ENCODE measurements around the gene USP12. TPM values are rescaled to one million over a fixed set of nuclear protein-coding genes. Genes with fewer than 3 reads are reported as not detected.
"Not testable (repeated sequence)": the region's sequence is repeated elsewhere in the genome, so short reads cannot be mapped to it uniquely, and the experiment has no call there.

USP12 gene
- polyA plus RNA-seq, 12 donors: 17.3 to 29.3 (median 25.5) TPM; not detected in 1

GRCh38 chr13:27192367-27192766 lies 20.8 kb upstream of the USP12 start:
- DNase-seq: not testable (repeated sequence)

- DNase-seq: no peak
Observed at GRCh38 chr13:27189192-27189591, 17.6 kb upstream of the USP12 start.

DNA sequence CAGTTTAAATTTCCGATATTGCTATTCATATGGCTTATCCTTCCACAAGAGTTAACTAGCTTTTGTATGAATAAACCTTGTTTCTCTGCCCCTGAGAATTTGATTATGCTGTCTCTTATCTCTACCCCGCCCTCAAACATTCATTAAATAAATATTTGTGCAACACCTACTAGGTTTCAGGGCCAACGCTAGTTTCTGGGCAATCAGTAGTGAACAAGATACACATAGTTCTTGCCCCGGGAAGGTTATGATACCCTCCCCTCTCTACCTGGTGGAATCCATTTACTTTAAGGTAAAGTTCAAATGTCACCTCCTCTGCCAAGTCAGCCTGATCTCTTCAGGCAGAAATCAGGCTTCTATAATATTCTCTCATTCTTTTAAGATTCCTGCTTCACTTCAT lies 16.6 kb upstream of the USP12 start:
- DNase-seq: no peak

DNA sequence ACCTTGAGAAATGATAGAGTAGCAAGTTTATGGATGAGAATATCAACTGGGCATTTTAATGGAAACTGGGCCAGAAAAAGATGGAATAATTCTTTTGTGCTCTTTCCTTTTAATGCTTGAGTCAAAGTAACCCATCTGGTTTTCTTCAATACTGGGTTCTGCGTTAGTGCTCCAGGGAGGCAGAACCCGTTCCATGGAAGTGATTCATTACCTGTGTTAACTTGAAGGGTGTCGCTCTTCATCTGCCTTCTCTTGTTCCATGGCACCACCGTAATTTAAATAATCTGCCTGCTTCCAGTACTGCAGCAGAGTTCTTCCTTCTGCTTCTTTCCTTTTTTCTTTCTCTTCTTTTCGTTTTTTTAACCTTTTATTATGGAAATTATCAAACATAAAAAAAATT lies 14.7 kb upstream of the USP12 start:
- DNase-seq: no peak

- DNase-seq: no peak
Observed at GRCh38 chr13:27183561-27184147, 12.0 kb upstream of the USP12 start.

GRCh38 chr13:27182844-27183497 lies 11.4 kb upstream of the USP12 start:
- DNase-seq: peak; percentile 47

DNA sequence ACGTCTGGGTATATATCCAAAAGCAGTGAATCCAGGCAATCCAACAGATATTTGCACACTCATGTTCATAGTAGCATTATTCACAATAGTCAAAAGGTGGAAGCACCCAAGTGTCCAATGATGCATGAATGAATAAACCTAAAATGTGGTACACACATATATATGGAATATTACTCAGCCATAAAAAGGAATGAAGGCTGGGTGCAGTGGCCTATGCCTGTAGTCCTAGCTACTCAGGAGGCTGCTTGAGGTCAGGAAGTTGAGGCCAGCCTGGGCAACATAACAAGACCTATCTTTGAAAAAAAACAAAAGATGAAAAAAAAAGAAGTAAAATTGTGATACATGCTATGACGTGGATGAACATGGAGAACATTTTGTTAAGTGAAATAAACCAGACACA lies 10.4 kb upstream of the USP12 start:
- DNase-seq: no peak

- DNase-seq: no peak
Observed at GRCh38 chr13:27177852-27178251, 6.2 kb upstream of the USP12 start.

- no peak for DNase-seq
Observed at GRCh38 chr13:27176470-27177410, 5.1 kb upstream of the USP12 start.

- DNase-seq: no peak
Observed at GRCh38 chr13:27174766-27175455, 3.3 kb upstream of the USP12 start.

DNA sequence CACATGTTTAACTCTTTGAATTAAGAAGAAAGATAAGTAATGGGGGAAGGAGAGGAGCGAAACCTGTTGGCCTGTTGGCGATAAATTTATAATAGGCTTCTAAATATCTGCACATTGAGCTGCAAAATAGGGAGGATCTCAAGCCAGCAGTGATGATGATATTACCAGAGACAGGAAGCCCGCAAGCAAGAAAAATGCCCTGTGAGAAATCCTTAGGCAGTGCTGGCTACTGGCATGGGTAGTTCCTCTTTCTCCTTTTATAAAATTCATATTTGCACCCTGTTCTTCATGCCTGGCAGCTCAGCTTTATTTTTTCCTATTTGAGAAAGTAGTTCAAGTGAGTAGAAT lies 858 bp upstream of the USP12 start:
- DNase-seq: no peak

DNA sequence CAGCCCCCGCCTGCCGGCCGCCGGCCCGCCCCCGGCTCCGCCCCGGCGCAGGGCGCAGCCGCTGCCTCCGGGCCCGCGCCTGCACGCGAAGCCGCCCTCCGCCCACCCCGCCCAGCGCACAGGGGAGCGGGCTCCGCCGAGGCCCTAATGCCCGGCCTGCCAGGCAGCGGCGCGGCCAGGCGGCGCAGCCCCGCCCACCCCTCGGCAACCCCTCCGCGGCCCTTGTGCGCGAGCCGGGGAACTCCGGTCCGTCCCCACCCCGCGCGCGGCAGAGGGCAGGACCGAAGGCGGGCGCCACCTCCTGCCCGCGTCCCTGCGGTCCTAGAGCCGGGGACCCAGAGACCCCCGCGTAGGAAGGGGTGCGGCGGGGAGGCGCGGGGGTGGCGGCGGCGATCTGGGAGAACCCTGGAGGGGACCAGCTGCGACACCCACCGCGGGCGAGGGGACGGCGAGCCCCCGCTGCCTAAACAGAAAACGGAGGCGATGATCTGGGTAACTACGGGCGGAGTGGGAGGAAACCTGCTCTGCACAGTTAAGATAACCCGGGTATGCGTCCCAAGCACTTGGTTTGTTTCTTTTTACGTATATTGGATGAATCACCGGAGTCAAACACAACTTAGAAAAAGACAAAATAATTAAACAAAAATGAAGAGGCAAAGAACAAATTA lies 350 bp upstream of the USP12 start:
- peak; percentile 80 for DNase-seq

GRCh38 chr13:27170516-27171243 lies 931 bp downstream of the USP12 start:
- DNase-seq: peak; percentile 57

DNA sequence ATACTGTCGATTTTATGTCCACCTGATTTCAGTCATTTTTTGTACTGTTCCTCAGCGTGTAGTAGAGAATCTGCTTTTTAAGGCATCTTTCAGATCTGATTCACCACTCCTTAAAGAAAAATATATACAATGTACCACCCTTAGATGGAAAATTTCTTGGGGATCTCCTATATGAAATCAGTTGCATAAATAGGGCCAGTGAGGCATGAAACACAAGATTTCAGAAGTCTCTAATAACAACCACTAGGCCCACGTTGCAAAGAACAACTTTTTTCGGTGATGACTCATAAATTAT lies 1.4 kb downstream of the USP12 start:
- DNase-seq: no peak

GRCh38 chr13:27168906-27169657 lies 2.5 kb downstream of the USP12 start:
- no peak for DNase-seq

DNA sequence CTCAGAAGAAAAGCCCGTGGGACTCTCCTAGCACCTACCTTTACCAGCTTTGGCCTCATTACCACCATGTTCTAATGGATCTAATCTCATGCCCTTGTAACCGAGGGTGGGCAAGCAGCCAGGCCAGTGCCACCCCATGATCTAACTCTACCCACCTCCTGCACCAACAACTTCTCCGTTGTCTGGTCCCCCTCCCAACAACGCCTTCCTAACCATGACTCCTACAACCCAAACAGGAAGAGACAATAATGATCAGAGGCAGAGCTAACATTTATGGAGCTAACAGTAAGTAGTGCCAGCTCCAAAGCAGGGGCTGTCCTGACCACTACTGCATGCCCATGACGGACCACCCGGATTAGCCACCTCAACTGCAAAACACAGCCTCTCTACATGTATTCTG lies 3.5 kb downstream of the USP12 start:
- DNase-seq: no peak

- DNase-seq: no peak
Observed at GRCh38 chr13:27166313-27166712, 5.3 kb downstream of the USP12 start.

GRCh38 chr13:27161980-27162379 lies 9.6 kb downstream of the USP12 start:
- no peak for DNase-seq

DNA sequence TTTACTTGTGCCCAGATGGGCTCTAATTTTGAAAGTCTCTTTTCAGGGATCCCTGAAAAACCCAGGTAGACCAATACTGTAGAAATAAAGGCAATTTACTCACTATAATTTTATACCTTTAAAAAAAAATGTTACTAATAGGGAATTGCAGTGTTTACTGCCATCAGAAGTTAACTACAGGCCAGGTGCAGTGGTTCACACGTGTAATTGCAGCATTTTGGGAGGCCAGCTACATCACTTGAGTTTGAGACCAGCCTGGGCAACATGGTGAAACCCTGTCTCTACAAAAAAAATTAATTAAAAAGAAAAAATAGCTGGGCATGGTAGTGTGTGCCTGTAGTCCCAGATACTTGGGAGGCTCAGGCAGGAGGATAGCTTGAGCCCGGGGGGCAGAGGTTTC lies 10.2 kb downstream of the USP12 start:
- no peak for DNase-seq

- DNase-seq: no peak
Observed at GRCh38 chr13:27160657-27161295, 10.8 kb downstream of the USP12 start.

Data from muscle of arm (tissue), 12 donors.